ENCODE results near the gene INTU.

INTU gene

DNA sequence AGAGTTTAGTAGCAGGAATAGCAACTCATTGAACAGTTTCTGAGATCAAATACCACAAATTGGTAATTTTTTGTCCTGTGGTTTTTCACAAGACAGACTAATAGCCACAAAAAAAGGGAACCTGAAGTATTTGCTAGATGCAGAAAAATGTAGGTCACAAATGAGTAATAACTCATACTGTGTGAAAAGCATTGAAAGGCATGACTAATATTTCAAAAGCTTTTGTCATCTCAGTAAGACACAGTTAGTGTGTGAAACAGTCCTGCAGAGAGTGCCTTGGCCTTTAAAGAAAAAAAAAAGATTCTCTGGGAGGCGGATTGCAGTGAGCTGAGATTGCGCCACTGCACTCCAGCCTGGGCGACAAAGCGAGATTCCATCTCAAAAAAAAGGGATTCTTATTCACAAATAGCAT, 66.0 kb downstream of the INTU start:
- no peak overlapping the region for H3K27ac ChIP-seq (replicated peaks)
- peak in 1 of 2 experiments; percentile 17 for DNase-seq (ENCODE audit: low read depth in 1 of 2, low spot score in 1 of 2)
- TF ChIP-seq, protein P1, sequence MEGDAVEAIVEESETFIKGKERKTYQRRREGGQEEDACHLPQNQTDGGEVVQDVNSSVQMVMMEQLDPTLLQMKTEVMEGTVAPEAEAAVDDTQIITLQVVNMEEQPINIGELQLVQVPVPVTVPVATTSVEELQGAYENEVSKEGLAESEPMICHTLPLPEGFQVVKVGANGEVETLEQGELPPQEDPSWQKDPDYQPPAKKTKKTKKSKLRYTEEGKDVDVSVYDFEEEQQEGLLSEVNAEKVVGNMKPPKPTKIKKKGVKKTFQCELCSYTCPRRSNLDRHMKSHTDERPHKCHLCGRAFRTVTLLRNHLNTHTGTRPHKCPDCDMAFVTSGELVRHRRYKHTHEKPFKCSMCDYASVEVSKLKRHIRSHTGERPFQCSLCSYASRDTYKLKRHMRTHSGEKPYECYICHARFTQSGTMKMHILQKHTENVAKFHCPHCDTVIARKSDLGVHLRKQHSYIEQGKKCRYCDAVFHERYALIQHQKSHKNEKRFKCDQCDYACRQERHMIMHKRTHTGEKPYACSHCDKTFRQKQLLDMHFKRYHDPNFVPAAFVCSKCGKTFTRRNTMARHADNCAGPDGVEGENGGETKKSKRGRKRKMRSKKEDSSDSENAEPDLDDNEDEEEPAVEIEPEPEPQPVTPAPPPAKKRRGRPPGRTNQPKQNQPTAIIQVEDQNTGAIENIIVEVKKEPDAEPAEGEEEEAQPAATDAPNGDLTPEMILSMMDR (IDR thresholded peaks at IDR 0.05; ENCODE audit: insufficient read depth, low read length), result no peak
- peak; percentile 38; the same call in 1 of the 2 replicates for TF ChIP-seq SPI1 (IDR thresholded peaks at IDR 0.05; ENCODE audit: borderline replicate concordance, low read depth)
- TF ChIP-seq GABPA (IDR thresholded peaks at IDR 0.05; ENCODE audit: low read depth), result no peak
- H3K27me3 ChIP-seq (ENCODE audit: insufficient read depth, poor library complexity, severe bottlenecking), result no peaks in the 10 kb centered on the region
- H3K4me3 ChIP-seq (replicated peaks; ENCODE audit: insufficient read depth, low read length), result no peak overlapping the region

DNA sequence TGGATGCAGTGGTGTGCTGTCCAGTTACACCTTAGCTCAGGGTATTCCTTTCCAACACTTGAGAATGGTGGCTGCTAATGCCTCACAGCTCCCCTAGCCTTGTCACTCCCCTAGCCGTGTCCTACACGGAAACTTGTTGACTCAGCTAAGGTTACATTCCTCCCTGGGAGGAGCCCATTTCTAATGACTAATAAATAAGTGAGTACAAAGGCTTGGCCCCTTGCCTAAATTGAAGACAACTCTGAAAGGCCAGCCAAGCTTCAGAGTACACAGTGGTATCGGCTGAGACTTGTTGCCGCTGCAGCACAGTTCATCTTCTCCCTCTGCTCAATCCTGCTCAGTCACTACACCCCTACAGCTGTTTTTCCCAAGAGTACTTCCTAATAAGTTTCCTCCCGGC, 76.2 kb downstream of the INTU start:
- DNase-seq (ENCODE audit: low read depth in 1 of 2, low spot score in 1 of 2), result no peak

DNA sequence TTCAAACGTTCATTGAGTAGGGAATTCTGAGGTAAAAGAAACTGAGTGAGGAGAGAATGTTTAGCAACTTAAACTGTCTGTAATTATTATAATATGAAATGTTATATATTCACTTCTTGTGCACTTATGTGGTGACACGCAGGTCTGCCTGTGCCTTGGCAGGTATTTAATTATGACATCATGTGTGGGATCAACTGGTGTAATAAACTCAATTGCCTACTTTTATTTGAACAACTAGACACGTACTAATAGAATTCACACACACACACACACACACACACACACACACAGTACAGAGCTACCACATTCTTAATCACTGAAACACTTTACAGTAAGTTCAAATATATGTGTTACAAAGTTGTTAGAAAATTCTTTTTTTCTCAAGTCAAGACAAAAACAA, 76.7 kb downstream of the INTU start:
- Histone ChIP-seq H3K27ac (replicated peaks) (no peak overlapping the region), H3K27me3 (ENCODE audit: insufficient read depth, poor library complexity, severe bottlenecking) (no peaks in the 10 kb centered on the region), H3K4me3 (replicated peaks; ENCODE audit: insufficient read depth, low read length) (no peak overlapping the region)
- TF ChIP-seq, protein P2, sequence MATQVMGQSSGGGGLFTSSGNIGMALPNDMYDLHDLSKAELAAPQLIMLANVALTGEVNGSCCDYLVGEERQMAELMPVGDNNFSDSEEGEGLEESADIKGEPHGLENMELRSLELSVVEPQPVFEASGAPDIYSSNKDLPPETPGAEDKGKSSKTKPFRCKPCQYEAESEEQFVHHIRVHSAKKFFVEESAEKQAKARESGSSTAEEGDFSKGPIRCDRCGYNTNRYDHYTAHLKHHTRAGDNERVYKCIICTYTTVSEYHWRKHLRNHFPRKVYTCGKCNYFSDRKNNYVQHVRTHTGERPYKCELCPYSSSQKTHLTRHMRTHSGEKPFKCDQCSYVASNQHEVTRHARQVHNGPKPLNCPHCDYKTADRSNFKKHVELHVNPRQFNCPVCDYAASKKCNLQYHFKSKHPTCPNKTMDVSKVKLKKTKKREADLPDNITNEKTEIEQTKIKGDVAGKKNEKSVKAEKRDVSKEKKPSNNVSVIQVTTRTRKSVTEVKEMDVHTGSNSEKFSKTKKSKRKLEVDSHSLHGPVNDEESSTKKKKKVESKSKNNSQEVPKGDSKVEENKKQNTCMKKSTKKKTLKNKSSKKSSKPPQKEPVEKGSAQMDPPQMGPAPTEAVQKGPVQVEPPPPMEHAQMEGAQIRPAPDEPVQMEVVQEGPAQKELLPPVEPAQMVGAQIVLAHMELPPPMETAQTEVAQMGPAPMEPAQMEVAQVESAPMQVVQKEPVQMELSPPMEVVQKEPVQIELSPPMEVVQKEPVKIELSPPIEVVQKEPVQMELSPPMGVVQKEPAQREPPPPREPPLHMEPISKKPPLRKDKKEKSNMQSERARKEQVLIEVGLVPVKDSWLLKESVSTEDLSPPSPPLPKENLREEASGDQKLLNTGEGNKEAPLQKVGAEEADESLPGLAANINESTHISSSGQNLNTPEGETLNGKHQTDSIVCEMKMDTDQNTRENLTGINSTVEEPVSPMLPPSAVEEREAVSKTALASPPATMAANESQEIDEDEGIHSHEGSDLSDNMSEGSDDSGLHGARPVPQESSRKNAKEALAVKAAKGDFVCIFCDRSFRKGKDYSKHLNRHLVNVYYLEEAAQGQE (IDR thresholded peaks at IDR 0.05; ENCODE audit: insufficient replicate concordance, low read depth), result no peak
- TF ChIP-seq SPI1 (IDR thresholded peaks at IDR 0.05; ENCODE audit: borderline replicate concordance, low read depth), result no peak
- TF ChIP-seq, protein P1 (IDR thresholded peaks at IDR 0.05; ENCODE audit: insufficient read depth, low read length), result no peak
- no peak for TF ChIP-seq POLR2AphosphoS5 (IDR thresholded peaks at IDR 0.05; ENCODE audit: low read depth)
- no peak for TF ChIP-seq GABPA (IDR thresholded peaks at IDR 0.05; ENCODE audit: low read depth)
- no peak for DNase-seq (ENCODE audit: low read depth in 1 of 2, low spot score in 1 of 2)

More for the DNA sequence above, 76.2 kb downstream of the INTU start:
- Histone ChIP-seq H3K27me3 (ENCODE audit: insufficient read depth, poor library complexity, severe bottlenecking) (no peaks in the 10 kb centered on the region), H3K4me3 (replicated peaks; ENCODE audit: insufficient read depth, low read length) (no peak overlapping the region), H3K27ac (replicated peaks) (no peak overlapping the region)
- TF ChIP-seq, protein P1 (IDR thresholded peaks at IDR 0.05; ENCODE audit: insufficient read depth, low read length), result no peak
- TF ChIP-seq, protein P2 (IDR thresholded peaks at IDR 0.05; ENCODE audit: insufficient replicate concordance, low read depth), result no peak
- no peak for TF ChIP-seq SPI1 (IDR thresholded peaks at IDR 0.05; ENCODE audit: borderline replicate concordance, low read depth)
- no peak for TF ChIP-seq POLR2AphosphoS5 (IDR thresholded peaks at IDR 0.05; ENCODE audit: low read depth)
- no peak for TF ChIP-seq GABPA (IDR thresholded peaks at IDR 0.05; ENCODE audit: low read depth)
